ENCODE results near the gene ZNF260. TPM values are rescaled to one million over a fixed set of nuclear protein-coding genes. Genes with fewer than 3 reads are reported as not detected.
A peak's percentile ranks its signal among the peaks of the same experiment; 100 is the strongest.

The ZNF260 gene
- total RNA-seq, 2 donors from 2014 or later: 5.2 to 9.6 TPM

GRCh38 chr19:36527341-36527740 is 730 bp downstream of the ZNF260 start:
- TF ChIP-seq, protein P1, sequence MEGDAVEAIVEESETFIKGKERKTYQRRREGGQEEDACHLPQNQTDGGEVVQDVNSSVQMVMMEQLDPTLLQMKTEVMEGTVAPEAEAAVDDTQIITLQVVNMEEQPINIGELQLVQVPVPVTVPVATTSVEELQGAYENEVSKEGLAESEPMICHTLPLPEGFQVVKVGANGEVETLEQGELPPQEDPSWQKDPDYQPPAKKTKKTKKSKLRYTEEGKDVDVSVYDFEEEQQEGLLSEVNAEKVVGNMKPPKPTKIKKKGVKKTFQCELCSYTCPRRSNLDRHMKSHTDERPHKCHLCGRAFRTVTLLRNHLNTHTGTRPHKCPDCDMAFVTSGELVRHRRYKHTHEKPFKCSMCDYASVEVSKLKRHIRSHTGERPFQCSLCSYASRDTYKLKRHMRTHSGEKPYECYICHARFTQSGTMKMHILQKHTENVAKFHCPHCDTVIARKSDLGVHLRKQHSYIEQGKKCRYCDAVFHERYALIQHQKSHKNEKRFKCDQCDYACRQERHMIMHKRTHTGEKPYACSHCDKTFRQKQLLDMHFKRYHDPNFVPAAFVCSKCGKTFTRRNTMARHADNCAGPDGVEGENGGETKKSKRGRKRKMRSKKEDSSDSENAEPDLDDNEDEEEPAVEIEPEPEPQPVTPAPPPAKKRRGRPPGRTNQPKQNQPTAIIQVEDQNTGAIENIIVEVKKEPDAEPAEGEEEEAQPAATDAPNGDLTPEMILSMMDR (IDR thresholded peaks at IDR 0.05): no peak
- Histone ChIP-seq H3K27ac (peak overlapping the region; percentile 94 to 95), H3K9me3 (peaks cover 2 to 56% of the 10 kb centered on the region in 2 donors), H3K4me3 (peak overlapping the region; percentile 76 to 89), H3K4me1 (peaks cover 0 to 18% of the 10 kb centered on the region in 2 donors), H3K27me3 (no peaks in the 10 kb centered on the region), H3K36me3 (peaks cover 30% of the 10 kb centered on the region)
- no peak for DNase-seq (ENCODE audit: low spot score)

DNA sequence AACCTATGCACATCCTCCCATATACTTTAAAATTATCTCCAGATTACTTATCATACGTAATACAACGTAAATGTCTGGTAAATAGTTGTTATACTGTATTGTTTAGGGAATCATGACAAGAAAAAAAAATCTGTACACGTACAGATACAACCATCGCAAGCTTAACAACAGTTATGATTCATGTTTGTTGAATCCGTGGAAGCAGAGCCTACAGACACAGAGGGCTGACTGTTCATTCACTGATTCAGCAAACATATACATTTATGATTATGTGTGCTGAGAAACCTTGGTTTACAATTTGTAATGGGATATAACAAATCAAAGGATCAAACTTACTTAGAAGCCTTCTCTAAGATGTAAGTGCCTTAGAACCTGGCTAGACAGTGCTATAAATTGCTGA is 1.5 kb downstream of the ZNF260 start:
- no peak overlapping the region for H3K4me3 ChIP-seq

DNA sequence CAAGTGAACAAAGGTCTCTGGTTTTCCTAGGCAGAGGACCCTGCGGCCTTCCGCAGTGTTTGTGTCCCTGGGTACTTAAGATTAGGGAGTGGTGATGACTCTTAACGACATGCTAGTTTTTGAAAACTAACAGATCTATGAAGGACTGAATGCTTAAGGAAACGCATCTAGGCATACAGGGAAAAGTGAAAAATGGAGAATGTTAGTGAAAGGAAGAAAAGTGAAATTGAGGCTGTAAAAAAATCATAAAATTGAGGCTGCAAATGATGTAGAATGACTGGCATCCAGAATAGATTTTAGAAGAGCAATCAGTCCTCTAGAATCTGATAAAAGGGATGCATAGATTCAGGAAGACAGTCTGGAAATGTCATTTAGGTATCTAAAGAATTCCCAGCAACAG is 3.5 kb downstream of the ZNF260 start:
- no peak for DNase-seq (ENCODE audit: low spot score)
- no peaks in the 10 kb centered on the region for H3K27me3 ChIP-seq
- H3K36me3 ChIP-seq: peaks cover 53% of the 10 kb centered on the region
- H3K4me1 ChIP-seq: peaks cover 0 to 18% of the 10 kb centered on the region in 2 donors
- TF ChIP-seq, protein P1 (IDR thresholded peaks at IDR 0.05): no peak
- H3K27ac ChIP-seq: no peak overlapping the region
- no peak overlapping the region for H3K4me3 ChIP-seq
- peaks cover 0 to 62% of the 10 kb centered on the region in 2 donors for H3K9me3 ChIP-seq

More for the DNA sequence above, 1.5 kb downstream of the ZNF260 start:
- Histone ChIP-seq H3K27me3 (no peaks in the 10 kb centered on the region), H3K36me3 (peaks cover 37% of the 10 kb centered on the region), H3K27ac (no peak overlapping the region), H3K9me3 (peaks cover 0 to 58% of the 10 kb centered on the region in 2 donors), H3K4me1 (peaks cover 0 to 18% of the 10 kb centered on the region in 2 donors)
- TF ChIP-seq, protein P1 (IDR thresholded peaks at IDR 0.05): no peak
- DNase-seq (ENCODE audit: low spot score): no peak

- TF ChIP-seq, protein P1 (IDR thresholded peaks at IDR 0.05): no peak
- Histone ChIP-seq H3K4me1 (no peaks in the 10 kb centered on the region), H3K4me3 (no peak overlapping the region), H3K27ac (no peak overlapping the region), H3K9me3 (peaks cover 38 to 99% of the 10 kb centered on the region in 2 donors), H3K27me3 (no peaks in the 10 kb centered on the region), H3K36me3 (peaks cover 61% of the 10 kb centered on the region)
- DNase-seq (ENCODE audit: low spot score): no peak
Measured at GRCh38 chr19:36514012-36514612, 14.0 kb downstream of the ZNF260 start.

DNA sequence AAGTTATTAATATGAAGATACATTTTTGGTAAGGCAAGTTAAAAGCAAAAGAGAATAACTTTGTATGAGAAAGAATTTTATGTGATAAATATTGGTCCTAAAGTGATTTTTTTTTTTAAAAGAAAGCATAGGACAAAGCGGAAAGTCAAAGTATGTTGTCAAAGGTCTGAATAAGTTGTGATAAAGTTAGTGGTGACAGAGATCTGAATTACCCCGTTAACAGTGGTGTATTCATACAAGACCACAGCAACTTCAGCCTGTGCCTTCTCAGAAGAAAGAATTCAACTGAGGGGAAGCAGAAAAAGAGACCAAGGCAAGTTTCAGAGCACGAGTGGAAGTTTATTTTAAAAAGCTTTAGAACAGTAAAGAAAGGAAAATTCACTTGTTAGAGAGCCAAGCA is 19.7 kb downstream of the ZNF260 start:
- Histone ChIP-seq H3K4me1 (no peaks in the 10 kb centered on the region), H3K36me3 (peaks cover 3% of the 10 kb centered on the region), H3K9me3 (peaks cover 4 to 82% of the 10 kb centered on the region in 2 donors), H3K27ac (no peak overlapping the region), H3K27me3 (no peaks in the 10 kb centered on the region), H3K4me3 (no peak overlapping the region)
- TF ChIP-seq, protein P1 (IDR thresholded peaks at IDR 0.05): no peak
- DNase-seq (ENCODE audit: low spot score): no peak

DNA sequence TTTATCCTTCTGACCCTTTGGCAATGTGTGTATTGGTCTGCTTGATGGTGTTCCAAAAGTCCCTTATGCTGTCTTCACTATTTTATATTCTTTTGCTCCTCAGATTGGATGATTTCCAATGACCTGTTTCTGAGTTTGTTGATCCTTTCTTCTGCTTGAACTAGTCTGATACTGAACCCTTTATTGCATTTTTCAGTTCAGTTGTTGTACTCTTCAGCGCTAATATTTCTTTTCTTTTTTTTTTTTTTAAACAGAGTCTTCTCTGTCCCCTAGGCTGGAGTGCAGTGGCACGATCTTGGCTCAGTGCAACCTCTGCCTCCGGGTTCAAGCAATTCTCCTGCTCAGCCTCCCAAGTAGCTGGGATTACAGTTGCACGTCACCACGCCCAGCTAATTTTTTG is 26.1 kb downstream of the ZNF260 start:
- TF ChIP-seq, protein P1 (IDR thresholded peaks at IDR 0.05): no peak
- H3K36me3 ChIP-seq: no peaks in the 10 kb centered on the region
- H3K27me3 ChIP-seq: no peaks in the 10 kb centered on the region
- no peak for DNase-seq (ENCODE audit: low spot score)
- no peak overlapping the region for H3K27ac ChIP-seq
- H3K4me1 ChIP-seq: no peaks in the 10 kb centered on the region
- H3K4me3 ChIP-seq: no peak overlapping the region
- H3K9me3 ChIP-seq: peaks cover 0 to 46% of the 10 kb centered on the region in 2 donors
